K562 (cell line): ENCODE measurements around the gene FOXD3. TPM values are rescaled to one million over a fixed set of nuclear protein-coding genes. Genes with fewer than 3 reads are reported as not detected.
A peak's percentile ranks its signal among the peaks of the same experiment; 100 is the strongest.

Experiments used
- CCNT2 ChIP-seq: IDR thresholded peaks from 2 replicates; pipeline ENCODE4 v1.6.1; 2011; ENCODE audit warnings: borderline replicate concordance, low read depth, mild to moderate bottlenecking, moderate library complexity, mixed read lengths, low read length; ENCODE audit not compliant: insufficient read length; ENCODE audit errors: extremely low read depth
- MYNN ChIP-seq, 2 experiments: sonication (generic); formaldehyde crosslinking in 1 of 2; IDR thresholded peaks; 2 replicates each; pipeline versions ENCODE4 v1.5.0 to v1.6.1; 2016 to 2020; ENCODE audit warnings: antibody characterized with exemption in 1 of 2, missing genetic modification reagents in 1 of 2
- ZKSCAN3 ChIP-seq: fragments of 250-450 bp; sonication (Bioruptor Pico); IDR thresholded peaks from 2 replicates; pipeline ENCODE4 v1.4.0; 2020
- ZKSCAN8 ChIP-seq: fragments of 200-800 bp; sonication (Bioruptor generic); IDR thresholded peaks from 2 replicates; pipeline ENCODE4 v1.6.1; 2016; ENCODE audit warnings: missing genetic modification characterization, missing compliant biosample characterization
- ZNF354B ChIP-seq: fragments of 250-450 bp; sonication (Bioruptor Pico); IDR thresholded peaks from 2 replicates; pipeline ENCODE4 v1.4.0; 2020
- ZNF699 ChIP-seq: fragments of 250-450 bp; sonication (Bioruptor Pico); IDR thresholded peaks from 2 replicates; pipeline ENCODE4 v1.8.0; 2021; ENCODE audit warnings: mild to moderate bottlenecking, moderate library complexity; ENCODE audit not compliant: insufficient replicate concordance
- polyA plus RNA-seq, 8 experiments: library from polyadenylated mRNA; depleted of rRNA in 4 of 8; stranded (reverse) in 5 of 8; unstranded in 3 of 8; fragments of >200 nt; fragmentation: Nextera tagmentation in 2 of 8; fragmentation: Illumina TruSeq in 1 of 8; extraction: Ambion mirVana in 2 of 8; extraction: Trizol in 1 of 8; gene quantifications; 2 replicates each; pipeline versions ENCODE4 v1.2.1 to v1.2.3, GENCODE V29; 2011 to 2014; ENCODE audit warnings: inconsistent platforms in 1 of 8, missing spikeins in 1 of 8
- total RNA-seq, 7 experiments: library from RNA; depleted of rRNA in 6 of 7; stranded (reverse); fragments of >200 nt in 6 of 7; fragmentation: Illumina TruSeq in 2 of 7; extraction: Trizol in 2 of 7; gene quantifications; 2 replicates each; pipeline versions ENCODE4 v1.2.1 to v1.2.3, GENCODE V29; 2011 to 2021; ENCODE audit warnings: low replicate concordance in 1 of 7
- TF ChIP-seq, protein P1 (sequence below): fragments of 250-450 bp; sonication (Bioruptor Pico); IDR thresholded peaks from 2 replicates; pipeline ENCODE4 v1.8.0; 2021; ENCODE audit warnings: borderline replicate concordance, mild to moderate bottlenecking, moderate library complexity; ENCODE audit not compliant: poor library complexity, severe bottlenecking
- TF ChIP-seq, protein P2 (sequence below): sonication (generic); formaldehyde crosslinking; IDR thresholded peaks from 2 replicates; pipeline ENCODE4 v1.8.0; 2023; ENCODE audit warnings: mild to moderate bottlenecking, missing genetic modification reagents
- TF ChIP-seq, protein P3 (sequence below): fragments of 450-650 bp; IDR thresholded peaks from 2 replicates; pipeline ENCODE4 v1.6.1; 2017; ENCODE audit warnings: antibody characterized with exemption

Gene FOXD3
- total and polyA plus RNA-seq, 9 of the 15 experiments (the other 6 are each of a cell fraction or from before 2014, with no cell fraction given) = 0.06 to 0.45 (median 0.10) TPM; not detected in 2

DNA sequence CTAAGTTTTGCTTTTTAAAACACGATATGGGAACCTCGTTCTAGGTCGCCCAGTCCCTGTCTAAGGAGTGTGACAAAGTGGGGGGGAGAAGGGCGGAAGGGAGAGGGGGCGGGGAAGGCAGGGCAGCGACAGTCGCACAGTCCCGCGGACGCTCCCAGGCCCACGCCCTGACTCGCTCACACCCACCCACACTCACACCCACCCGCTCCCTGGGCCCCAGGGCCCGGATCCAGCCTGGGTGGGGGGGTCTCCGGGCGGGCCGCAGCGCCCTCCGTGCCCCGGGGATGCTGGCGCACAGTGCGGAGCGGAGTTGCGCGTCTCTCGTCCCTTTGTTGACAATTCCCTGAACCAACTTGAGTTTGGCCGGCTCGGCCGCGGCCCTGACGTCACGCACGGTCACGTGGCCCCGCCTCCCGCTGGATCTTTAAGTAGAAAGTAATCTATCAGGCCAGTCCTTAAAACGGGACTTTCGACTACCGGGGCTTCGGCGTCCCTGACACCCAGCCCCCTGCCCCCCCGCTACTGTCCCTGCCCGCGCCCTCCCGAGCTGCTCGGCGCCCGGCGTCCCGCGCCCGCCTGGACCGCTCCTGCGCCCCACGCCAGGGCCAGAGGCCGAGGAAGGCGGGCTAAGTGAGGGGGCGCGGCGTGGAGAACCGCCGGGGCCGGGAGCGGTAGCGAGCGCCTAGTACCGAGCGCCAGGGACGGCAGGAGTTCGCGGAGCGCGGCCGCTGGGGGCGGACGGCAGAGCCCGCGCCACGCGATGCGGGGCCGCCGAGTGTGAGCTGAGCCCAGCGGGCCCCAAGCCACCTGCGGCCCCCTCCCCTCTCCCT is at the start of gene FOXD3 (continued):
- peak; percentile 41 for TF ChIP-seq CCNT2
- TF ChIP-seq, protein P1, sequence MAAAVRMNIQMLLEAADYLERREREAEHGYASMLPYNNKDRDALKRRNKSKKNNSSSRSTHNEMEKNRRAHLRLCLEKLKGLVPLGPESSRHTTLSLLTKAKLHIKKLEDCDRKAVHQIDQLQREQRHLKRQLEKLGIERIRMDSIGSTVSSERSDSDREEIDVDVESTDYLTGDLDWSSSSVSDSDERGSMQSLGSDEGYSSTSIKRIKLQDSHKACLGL (CRISPR knock-in tag) = no peak
- TF ChIP-seq, protein P2, sequence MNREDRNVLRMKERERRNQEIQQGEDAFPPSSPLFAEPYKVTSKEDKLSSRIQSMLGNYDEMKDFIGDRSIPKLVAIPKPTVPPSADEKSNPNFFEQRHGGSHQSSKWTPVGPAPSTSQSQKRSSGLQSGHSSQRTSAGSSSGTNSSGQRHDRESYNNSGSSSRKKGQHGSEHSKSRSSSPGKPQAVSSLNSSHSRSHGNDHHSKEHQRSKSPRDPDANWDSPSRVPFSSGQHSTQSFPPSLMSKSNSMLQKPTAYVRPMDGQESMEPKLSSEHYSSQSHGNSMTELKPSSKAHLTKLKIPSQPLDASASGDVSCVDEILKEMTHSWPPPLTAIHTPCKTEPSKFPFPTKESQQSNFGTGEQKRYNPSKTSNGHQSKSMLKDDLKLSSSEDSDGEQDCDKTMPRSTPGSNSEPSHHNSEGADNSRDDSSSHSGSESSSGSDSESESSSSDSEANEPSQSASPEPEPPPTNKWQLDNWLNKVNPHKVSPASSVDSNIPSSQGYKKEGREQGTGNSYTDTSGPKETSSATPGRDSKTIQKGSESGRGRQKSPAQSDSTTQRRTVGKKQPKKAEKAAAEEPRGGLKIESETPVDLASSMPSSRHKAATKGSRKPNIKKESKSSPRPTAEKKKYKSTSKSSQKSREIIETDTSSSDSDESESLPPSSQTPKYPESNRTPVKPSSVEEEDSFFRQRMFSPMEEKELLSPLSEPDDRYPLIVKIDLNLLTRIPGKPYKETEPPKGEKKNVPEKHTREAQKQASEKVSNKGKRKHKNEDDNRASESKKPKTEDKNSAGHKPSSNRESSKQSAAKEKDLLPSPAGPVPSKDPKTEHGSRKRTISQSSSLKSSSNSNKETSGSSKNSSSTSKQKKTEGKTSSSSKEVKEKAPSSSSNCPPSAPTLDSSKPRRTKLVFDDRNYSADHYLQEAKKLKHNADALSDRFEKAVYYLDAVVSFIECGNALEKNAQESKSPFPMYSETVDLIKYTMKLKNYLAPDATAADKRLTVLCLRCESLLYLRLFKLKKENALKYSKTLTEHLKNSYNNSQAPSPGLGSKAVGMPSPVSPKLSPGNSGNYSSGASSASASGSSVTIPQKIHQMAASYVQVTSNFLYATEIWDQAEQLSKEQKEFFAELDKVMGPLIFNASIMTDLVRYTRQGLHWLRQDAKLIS (CRISPR knock-in tag) = 0 out of 2 replicates have a peak, but pooled peaks have one; percentile 26
- TF ChIP-seq ZKSCAN8 = no peak
- no peak for TF ChIP-seq ZNF699
- TF ChIP-seq, protein P3, sequence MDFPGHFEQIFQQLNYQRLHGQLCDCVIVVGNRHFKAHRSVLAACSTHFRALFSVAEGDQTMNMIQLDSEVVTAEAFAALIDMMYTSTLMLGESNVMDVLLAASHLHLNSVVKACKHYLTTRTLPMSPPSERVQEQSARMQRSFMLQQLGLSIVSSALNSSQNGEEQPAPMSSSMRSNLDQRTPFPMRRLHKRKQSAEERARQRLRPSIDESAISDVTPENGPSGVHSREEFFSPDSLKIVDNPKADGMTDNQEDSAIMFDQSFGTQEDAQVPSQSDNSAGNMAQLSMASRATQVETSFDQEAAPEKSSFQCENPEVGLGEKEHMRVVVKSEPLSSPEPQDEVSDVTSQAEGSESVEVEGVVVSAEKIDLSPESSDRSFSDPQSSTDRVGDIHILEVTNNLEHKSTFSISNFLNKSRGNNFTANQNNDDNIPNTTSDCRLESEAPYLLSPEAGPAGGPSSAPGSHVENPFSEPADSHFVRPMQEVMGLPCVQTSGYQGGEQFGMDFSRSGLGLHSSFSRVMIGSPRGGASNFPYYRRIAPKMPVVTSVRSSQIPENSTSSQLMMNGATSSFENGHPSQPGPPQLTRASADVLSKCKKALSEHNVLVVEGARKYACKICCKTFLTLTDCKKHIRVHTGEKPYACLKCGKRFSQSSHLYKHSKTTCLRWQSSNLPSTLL = no peak
- TF ChIP-seq ZKSCAN3 (CRISPR knock-in tag) = no peak
- no peak for TF ChIP-seq ZNF354B (CRISPR knock-in tag)
- TF ChIP-seq MYNN (IDR thresholded peaks at IDR 0.05) = no peak
- TF ChIP-seq MYNN (CRISPR knock-in tag; IDR thresholded peaks at IDR 0.05) = no peak
